HAP-1 (cell line): ENCODE data around the gene GATA3.
A peak's percentile ranks its signal among the peaks of the same experiment; 100 is the strongest.

ENCODE experiments used
- DNase-seq, 2 experiments: peaks; one replicate each; pipeline ENCODE4 v3.0.0-alpha.2; 2016 to 2020; ENCODE audit warnings: low spot score in 2 of 2
- H3K27me3 ChIP-seq: fragments of 250-450 bp; sonication (Bioruptor Pico); 2 replicates; pipeline ENCODE4 v1.5.1; 2020; ENCODE audit warnings: low read depth, mild to moderate bottlenecking, moderate library complexity
- H3K36me3 ChIP-seq: fragments of 250-450 bp; sonication (Bioruptor Pico); replicated peaks from 2 replicates; pipeline ENCODE4 v1.5.1; 2020; ENCODE audit warnings: mild to moderate bottlenecking
- H3K4me1 ChIP-seq: fragments of 250-450 bp; sonication (Bioruptor Pico); 2 replicates; pipeline ENCODE4 v1.5.1; 2020; ENCODE audit warnings: mild to moderate bottlenecking
- H3K4me3 ChIP-seq: fragments of 250-450 bp; sonication (Bioruptor Pico); 2 replicates; pipeline ENCODE4 v1.5.1; 2020; ENCODE audit warnings: mild to moderate bottlenecking, moderate library complexity
- H3K9me3 ChIP-seq: fragments of 250-450 bp; sonication (Bioruptor Pico); 2 replicates; pipeline ENCODE4 v1.5.1; 2020; ENCODE audit warnings: mild to moderate bottlenecking, moderate library complexity
- in situ Hi-C: fragments of 300-500 bp; cut with MboI; formaldehyde crosslinking; loops from 3 replicates; pipeline ENCODE4 v1.14.3; 2020; ENCODE audit warnings: low sequenced_read_pairs, inconsistent platforms, mixed read lengths

GATA3 gene

GRCh38 chr10:8072211-8072610 lies 17.7 kb downstream of the GATA3 start:
- Histone ChIP-seq H3K9me3 (no peaks in the 10 kb centered on the region), H3K27me3 (no peaks in the 10 kb centered on the region), H3K4me1 (peaks cover 16% of the 10 kb centered on the region), H3K36me3 (peaks cover 23% of the 10 kb centered on the region), H3K4me3 (no peak overlapping the region)
- in situ Hi-C loops, result no loop called here
- DNase-seq, result no peak

DNA sequence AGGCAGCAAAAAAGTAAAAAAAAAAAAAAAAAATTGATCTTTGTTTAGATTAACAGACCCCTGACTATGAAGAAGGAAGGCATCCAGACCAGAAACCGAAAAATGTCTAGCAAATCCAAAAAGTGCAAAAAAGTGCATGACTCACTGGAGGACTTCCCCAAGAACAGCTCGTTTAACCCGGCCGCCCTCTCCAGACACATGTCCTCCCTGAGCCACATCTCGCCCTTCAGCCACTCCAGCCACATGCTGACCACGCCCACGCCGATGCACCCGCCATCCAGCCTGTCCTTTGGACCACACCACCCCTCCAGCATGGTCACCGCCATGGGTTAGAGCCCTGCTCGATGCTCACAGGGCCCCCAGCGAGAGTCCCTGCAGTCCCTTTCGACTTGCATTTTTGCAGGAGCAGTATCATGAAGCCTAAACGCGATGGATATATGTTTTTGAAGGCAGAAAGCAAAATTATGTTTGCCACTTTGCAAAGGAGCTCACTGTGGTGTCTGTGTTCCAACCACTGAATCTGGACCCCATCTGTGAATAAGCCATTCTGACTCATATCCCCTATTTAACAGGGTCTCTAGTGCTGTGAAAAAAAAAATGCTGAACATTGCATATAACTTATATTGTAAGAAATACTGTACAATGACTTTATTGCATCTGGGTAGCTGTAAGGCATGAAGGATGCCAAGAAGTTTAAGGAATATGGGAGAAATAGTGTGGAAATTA lies 19.4 kb downstream of the GATA3 start:
- peaks cover 16% of the 10 kb centered on the region for H3K4me1 ChIP-seq
- no peaks in the 10 kb centered on the region for H3K9me3 ChIP-seq
- peaks cover 17% of the 10 kb centered on the region for H3K36me3 ChIP-seq
- in situ Hi-C loops, result no loop called here
- H3K27me3 ChIP-seq, result no peaks in the 10 kb centered on the region
- no peak overlapping the region for H3K4me3 ChIP-seq
- no peak for DNase-seq

DNA sequence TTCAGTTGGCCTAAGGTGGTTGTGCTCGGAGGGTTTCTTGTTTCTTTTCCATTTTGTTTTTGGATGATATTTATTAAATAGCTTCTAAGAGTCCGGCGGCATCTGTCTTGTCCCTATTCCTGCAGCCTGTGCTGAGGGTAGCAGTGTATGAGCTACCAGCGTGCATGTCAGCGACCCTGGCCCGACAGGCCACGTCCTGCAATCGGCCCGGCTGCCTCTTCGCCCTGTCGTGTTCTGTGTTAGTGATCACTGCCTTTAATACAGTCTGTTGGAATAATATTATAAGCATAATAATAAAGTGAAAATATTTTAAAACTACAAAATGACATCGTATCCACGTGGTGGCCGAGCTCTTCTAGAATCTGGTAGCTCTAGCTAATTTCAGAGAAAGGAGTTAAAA lies 20.4 kb downstream of the GATA3 start:
- H3K4me1 ChIP-seq, result peaks cover 19% of the 10 kb centered on the region
- peaks cover 12% of the 10 kb centered on the region for H3K36me3 ChIP-seq
- in situ Hi-C loops, result no loop called here
- no peak for DNase-seq
- no peak overlapping the region for H3K4me3 ChIP-seq
- H3K27me3 ChIP-seq, result no peaks in the 10 kb centered on the region
- no peaks in the 10 kb centered on the region for H3K9me3 ChIP-seq

GRCh38 chr10:8075282-8076260 lies 21.1 kb downstream of the GATA3 start:
- in situ Hi-C loops, result no loop called here
- no peak for DNase-seq
- Histone ChIP-seq H3K4me3 (no peak overlapping the region), H3K4me1 (peaks cover 19% of the 10 kb centered on the region), H3K36me3 (peaks cover 10% of the 10 kb centered on the region), H3K27me3 (no peaks in the 10 kb centered on the region), H3K9me3 (no peaks in the 10 kb centered on the region)

DNA sequence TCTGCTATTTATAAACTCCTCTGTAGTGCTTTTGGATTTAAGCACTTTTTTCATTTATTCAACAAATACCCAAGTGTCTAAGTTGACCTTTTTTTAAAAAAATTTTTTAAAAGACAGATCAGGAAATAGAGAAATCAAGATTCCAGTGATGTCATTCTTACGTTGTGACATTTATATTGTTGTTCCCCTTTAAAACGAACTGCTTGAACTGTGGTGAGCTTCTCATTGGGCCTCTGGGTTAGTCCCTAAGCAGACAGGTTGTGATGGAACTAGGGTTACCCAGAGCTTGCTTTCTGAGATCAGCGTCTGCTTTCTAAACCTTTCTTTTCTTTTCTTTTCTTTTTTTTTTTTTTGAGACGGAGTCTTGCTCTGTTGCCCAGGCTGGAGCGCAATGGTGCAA lies 22.4 kb downstream of the GATA3 start:
- in situ Hi-C loops, result no loop called here
- DNase-seq, result no peak
- Histone ChIP-seq H3K4me1 (peaks cover 19% of the 10 kb centered on the region), H3K27me3 (no peaks in the 10 kb centered on the region), H3K36me3 (peaks cover 7% of the 10 kb centered on the region; the same call in 1 of the 2 replicates), H3K9me3 (no peaks in the 10 kb centered on the region), H3K4me3 (no peak overlapping the region)

DNA sequence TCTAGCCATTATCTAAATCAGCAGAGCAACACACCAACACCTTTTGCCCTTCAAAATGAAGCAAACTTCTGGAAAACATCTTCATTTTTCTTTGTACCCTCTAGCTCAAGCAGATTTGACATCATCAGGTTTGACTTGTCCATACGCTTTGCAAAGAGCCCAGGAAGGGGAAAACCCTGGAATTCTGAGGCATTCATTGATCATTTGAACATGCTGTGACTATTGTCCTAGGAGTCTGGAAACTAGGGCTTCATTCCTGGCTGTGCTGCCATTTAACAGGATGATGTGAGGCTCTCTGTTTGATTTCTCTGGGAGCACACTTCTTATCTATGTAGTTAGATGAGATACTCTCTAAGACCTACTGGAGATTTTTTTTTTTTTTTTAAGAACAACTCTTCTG lies 23.5 kb downstream of the GATA3 start:
- H3K4me3 ChIP-seq, result no peak overlapping the region
- H3K9me3 ChIP-seq, result no peaks in the 10 kb centered on the region
- peaks cover 19% of the 10 kb centered on the region for H3K4me1 ChIP-seq
- no peaks in the 10 kb centered on the region for H3K27me3 ChIP-seq
- peaks cover 7% of the 10 kb centered on the region; the same call in 1 of the 2 replicates for H3K36me3 ChIP-seq
- DNase-seq, result no peak
- in situ Hi-C loops, result no loop called here

- Histone ChIP-seq H3K9me3 (no peaks in the 10 kb centered on the region), H3K36me3 (peaks cover 2% of the 10 kb centered on the region; the same call in 1 of the 2 replicates), H3K4me1 (peaks cover 19% of the 10 kb centered on the region), H3K27me3 (no peaks in the 10 kb centered on the region), H3K4me3 (no peak overlapping the region)
- in situ Hi-C loops, result no loop called here
- no peak for DNase-seq
These were observed 24.6 kb downstream of the GATA3 start for GRCh38 chr10:8079126-8079525.

GRCh38 chr10:8084799-8085198 lies 30.3 kb downstream of the GATA3 start:
- in situ Hi-C loops, result no loop called here
- H3K9me3 ChIP-seq, result no peaks in the 10 kb centered on the region
- H3K4me1 ChIP-seq, result peaks cover 7% of the 10 kb centered on the region
- no peaks in the 10 kb centered on the region for H3K36me3 ChIP-seq
- DNase-seq, result no peak
- no peak overlapping the region for H3K4me3 ChIP-seq
- no peaks in the 10 kb centered on the region for H3K27me3 ChIP-seq

DNA sequence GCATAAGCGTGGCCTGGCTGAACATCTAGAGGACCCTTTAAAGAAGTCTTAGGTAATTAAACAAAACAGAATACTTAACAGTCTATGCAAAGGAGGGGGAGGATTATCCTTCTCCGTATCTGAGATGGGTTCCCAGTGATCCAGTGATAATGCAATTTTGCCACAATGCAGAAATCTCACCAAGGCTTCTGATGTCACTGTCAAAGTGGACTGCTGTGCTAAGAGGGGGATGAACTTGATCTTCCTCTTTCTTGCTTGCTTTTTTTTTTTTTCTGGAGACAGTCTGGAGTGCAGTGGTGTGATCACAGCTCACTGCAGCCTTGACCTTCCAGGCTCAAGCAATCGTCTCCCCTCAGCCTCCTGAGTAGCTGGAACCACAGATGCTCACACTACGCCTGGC lies 30.8 kb downstream of the GATA3 start:
- Histone ChIP-seq H3K27me3 (no peaks in the 10 kb centered on the region), H3K4me1 (peaks cover 7% of the 10 kb centered on the region), H3K9me3 (no peaks in the 10 kb centered on the region), H3K4me3 (no peak overlapping the region), H3K36me3 (no peaks in the 10 kb centered on the region)
- no peak for DNase-seq
- in situ Hi-C loops, result no loop called here

DNA sequence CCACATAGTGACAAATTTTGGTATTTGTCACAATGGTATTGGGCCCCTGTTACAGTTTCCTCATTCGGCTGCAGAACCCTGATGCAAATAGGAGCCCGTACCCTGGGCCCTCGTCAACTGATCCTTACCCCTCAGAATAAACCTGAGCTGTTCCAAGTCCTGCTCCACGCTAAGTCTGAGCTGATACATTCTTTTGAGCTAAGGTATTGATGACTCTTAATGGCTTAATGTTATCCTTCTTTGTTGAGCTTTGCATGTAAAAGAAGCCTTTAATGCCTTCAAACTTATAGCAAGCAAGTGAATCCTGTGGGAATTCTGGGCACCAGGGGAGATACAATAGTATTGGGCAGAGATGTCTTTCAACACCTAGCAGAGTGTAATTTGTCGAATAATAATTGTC lies 31.8 kb downstream of the GATA3 start:
- in situ Hi-C loops, result no loop called here

DNA sequence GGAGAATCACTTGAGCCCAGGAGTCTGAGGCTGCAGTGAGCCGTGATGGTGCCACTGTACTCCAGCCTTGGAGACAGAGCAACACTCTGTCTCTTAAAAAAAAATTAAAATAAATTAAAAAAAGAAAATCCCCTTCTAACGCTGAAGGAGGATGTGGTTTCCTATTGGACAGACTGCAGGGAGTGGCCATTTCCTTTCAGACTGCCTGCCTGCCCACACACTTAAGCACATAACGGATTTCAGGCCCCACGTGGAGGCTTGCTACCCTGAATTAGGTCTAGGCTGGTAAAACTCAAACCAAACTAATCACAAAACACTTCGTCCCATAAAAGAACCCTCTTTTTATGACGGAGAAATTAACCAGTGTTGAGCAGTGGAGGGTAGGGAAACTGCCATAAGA lies 34.0 kb downstream of the GATA3 start:
- Histone ChIP-seq H3K4me3 (no peak overlapping the region), H3K9me3 (no peaks in the 10 kb centered on the region), H3K27me3 (no peaks in the 10 kb centered on the region), H3K36me3 (no peaks in the 10 kb centered on the region), H3K4me1 (peaks cover 7% of the 10 kb centered on the region)
- no peak for DNase-seq
- in situ Hi-C loops, result no loop called here

More for the DNA sequence above, 31.8 kb downstream of the GATA3 start:
- Histone ChIP-seq H3K4me3 (no peak overlapping the region), H3K9me3 (no peaks in the 10 kb centered on the region), H3K36me3 (no peaks in the 10 kb centered on the region), H3K27me3 (no peaks in the 10 kb centered on the region), H3K4me1 (peaks cover 7% of the 10 kb centered on the region)
- peak; percentile 18 to 60 for DNase-seq

GRCh38 chr10:8092428-8092827 lies 37.9 kb downstream of the GATA3 start:
- in situ Hi-C loops, result no loop called here
- Histone ChIP-seq H3K27me3 (no peaks in the 10 kb centered on the region), H3K36me3 (no peaks in the 10 kb centered on the region), H3K9me3 (no peaks in the 10 kb centered on the region), H3K4me3 (no peak overlapping the region), H3K4me1 (no peaks in the 10 kb centered on the region)
- DNase-seq, result no peak

- no peaks in the 10 kb centered on the region for H3K9me3 ChIP-seq
- DNase-seq, result no peak
- H3K27me3 ChIP-seq, result no peaks in the 10 kb centered on the region
- H3K36me3 ChIP-seq, result no peaks in the 10 kb centered on the region
- H3K4me3 ChIP-seq, result no peak overlapping the region
- in situ Hi-C loops, result no loop called here
- H3K4me1 ChIP-seq, result no peaks in the 10 kb centered on the region
These were observed 41.5 kb downstream of the GATA3 start for GRCh38 chr10:8095959-8096358.

- H3K4me1 ChIP-seq, result no peaks in the 10 kb centered on the region
- no peaks in the 10 kb centered on the region for H3K36me3 ChIP-seq
- H3K27me3 ChIP-seq, result no peaks in the 10 kb centered on the region
- in situ Hi-C loops, result no loop called here
- H3K4me3 ChIP-seq, result no peak overlapping the region
- no peak for DNase-seq
- no peaks in the 10 kb centered on the region for H3K9me3 ChIP-seq
These were observed 42.4 kb downstream of the GATA3 start for GRCh38 chr10:8096931-8097330.
